C4-2B (cell line): ENCODE results near the gene GJC2.

Experiments used
- H3K27ac ChIP-seq: fragments of 450-650 bp; 2 replicates; pipeline ENCODE4 v1.5.1; 2017
- CTCF ChIP-seq: fragments of 450-650 bp; conservative IDR thresholded peaks from 2 replicates; pipeline ENCODE4 v1.5.1; 2017; ENCODE audit warnings: mild to moderate bottlenecking
- ZFX ChIP-seq: fragments of 450-650 bp; IDR thresholded peaks from 2 replicates; pipeline ENCODE4 v1.6.1; 2017

Gene GJC2

GRCh38 chr1:228105270-228105995 is 44.3 kb upstream of the GJC2 start:
- no peak overlapping the region for H3K27ac ChIP-seq
- no peak for TF ChIP-seq CTCF
- no peak for TF ChIP-seq ZFX

DNA sequence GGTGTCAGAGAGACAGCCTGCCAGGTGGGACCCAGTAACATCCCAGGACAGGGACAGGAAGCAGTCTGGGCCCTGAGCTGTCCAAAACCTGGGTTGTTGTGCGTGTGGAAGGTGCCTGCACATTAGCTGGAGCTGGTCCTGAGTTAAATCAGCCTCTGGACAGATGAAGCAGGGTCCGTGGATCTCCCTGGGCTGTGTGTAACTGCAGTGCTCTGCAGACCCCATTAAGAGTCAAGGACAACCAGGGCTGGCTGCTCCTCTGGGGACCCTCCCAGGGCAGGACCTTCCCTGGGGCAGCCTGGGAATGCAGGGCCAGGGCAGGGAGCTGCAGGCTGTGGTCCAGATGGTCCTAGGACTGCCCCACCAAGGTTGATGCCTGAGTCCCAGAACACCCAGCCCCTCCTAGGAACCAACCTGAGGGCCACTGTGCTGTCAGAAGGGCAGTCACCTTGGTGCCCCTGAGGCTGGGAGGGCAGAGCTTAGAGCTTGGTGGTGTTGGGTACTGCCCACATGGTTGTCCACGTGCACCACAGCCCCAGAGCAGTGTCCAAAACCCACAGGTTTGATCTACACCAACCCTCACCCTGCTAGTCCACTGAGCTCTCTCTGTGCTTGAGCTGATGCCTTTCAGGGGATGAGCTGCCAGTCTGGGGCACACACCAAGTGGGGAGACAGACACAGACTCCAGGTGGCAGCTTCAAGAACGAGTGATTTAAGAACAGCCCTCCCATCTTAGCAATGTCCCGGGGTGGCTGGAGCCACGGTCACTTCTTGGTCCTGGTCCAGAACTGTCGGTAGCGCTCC is 43.5 kb upstream of the GJC2 start:
- H3K27ac ChIP-seq, result no peak overlapping the region
- no peak for TF ChIP-seq ZFX
- no peak for TF ChIP-seq CTCF

GRCh38 chr1:228106800-228107054 is 43.0 kb upstream of the GJC2 start:
- no peak overlapping the region for H3K27ac ChIP-seq
- TF ChIP-seq CTCF (no peak), ZFX (no peak)

DNA sequence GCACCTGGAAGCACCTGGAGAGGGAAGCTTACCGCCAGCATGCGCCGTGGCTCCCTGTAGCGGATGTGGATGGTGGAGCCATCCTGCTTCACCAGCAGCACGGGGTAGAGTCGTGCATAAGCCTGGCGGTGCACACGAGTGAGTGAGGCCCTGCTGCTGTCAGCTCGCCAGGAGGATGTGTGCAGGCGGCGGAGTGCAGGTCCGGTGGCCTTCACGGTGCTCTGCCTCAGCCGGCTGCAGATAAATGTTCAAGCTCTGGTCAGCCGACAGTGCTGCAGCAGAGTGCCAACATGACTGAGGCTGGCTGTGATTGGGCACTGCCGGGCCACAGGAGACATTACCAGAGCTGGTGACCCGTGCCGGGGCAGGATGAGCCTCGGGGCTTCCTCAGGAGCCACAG is 42.1 kb upstream of the GJC2 start:
- TF ChIP-seq CTCF, result no peak
- TF ChIP-seq ZFX, result no peak
- no peak overlapping the region for H3K27ac ChIP-seq

GRCh38 chr1:228108055-228108690 is 41.6 kb upstream of the GJC2 start:
- H3K27ac ChIP-seq, result peak overlapping the region; percentile 83

DNA sequence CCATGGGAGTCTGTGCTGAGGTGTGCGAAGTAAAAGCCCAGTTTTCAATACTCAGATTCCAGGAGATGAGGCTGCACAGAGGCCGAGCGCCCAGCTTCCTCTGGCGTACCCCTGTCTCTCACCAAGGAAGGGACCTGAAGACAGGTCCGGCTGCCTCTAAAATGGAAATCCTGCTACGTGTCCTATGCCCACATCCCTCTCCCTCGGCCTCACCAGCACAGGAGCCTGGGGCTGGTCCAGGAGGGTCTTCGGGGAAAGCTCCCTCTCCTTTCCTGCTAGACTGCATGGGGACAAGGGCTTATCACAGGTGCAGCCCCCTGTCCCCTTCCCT is 41.0 kb upstream of the GJC2 start:
- peak overlapping the region; percentile 83 for H3K27ac ChIP-seq
- TF ChIP-seq CTCF (no peak), ZFX (no peak)

More at GRCh38 chr1:228108055-228108690, 41.6 kb upstream of the GJC2 start:
- TF ChIP-seq ZFX, result no peak
- TF ChIP-seq CTCF, result no peak
